Fibroblast of lung (primary cell): ENCODE results near the gene CDK2AP2.

Experiments used
- CTCF ChIP-seq, 2 donors: IDR thresholded peaks in 1 of 2; conservative IDR thresholded peaks in 1 of 2; 1 replicate in 1 of 2; 2 replicates in 1 of 2; pipeline ENCODE4 v1.5.1; 2011 to 2012; ENCODE audit warnings: low read length in 2 of 2, control low read depth in 1 of 2, inconsistent platforms in 1 of 2, low read depth in 1 of 2, mild to moderate bottlenecking in 1 of 2
- EZH2 ChIP-seq: IDR thresholded peaks from 2 replicates; pipeline ENCODE4 v1.5.1; 2012; ENCODE audit warnings: low read length, control low read depth, mild to moderate bottlenecking; ENCODE audit errors: missing control alignments

- TF ChIP-seq EZH2, result no peak
- no peak for TF ChIP-seq CTCF (conservative IDR thresholded peaks at IDR 0.05 in 1 of 2, IDR thresholded peaks at IDR 0.05 in 1 of 2; ENCODE audit: low read depth in 1 of 2, low read length in 2 of 2)
Observed at GRCh38 chr11:67490727-67491065, 17.3 kb downstream of the CDK2AP2 start.
